Measurements from ENCODE around the gene MEGF11.

DNA sequence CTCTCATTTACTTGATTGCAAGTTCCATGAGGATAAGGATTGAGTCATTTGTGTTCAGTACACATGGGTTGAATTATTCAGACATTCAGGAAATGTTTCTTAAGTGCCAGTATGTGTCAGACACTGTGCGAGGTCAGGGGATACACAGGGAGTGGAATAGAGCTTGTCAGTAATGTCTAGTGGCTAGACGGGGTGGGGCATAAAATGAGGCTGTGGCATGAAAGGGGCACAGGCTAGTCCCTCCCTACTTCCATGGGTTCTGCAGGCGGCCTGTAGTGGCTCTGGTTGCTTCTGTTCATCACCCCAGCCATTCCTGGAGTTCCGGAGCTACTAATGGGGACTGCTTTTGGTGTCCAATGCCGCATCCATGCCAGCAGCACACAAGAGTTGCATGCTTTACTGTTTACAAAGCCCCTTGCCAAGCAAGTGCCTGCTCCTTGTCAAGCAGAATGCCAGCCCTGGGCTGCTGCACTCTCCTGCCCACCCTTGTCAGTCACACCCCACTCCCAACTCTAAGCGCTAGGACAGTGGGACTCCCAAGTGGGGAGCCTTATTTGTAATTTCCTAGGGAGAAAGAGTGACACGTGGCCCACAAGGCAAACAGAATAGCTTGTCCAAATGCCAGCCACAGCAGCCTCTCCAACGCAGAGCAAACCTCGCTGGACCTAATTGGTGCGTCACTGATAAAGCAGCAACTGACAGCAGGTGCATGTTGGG, 313.5 kb downstream of the MEGF11 start:
- TF ChIP-seq, protein P1, sequence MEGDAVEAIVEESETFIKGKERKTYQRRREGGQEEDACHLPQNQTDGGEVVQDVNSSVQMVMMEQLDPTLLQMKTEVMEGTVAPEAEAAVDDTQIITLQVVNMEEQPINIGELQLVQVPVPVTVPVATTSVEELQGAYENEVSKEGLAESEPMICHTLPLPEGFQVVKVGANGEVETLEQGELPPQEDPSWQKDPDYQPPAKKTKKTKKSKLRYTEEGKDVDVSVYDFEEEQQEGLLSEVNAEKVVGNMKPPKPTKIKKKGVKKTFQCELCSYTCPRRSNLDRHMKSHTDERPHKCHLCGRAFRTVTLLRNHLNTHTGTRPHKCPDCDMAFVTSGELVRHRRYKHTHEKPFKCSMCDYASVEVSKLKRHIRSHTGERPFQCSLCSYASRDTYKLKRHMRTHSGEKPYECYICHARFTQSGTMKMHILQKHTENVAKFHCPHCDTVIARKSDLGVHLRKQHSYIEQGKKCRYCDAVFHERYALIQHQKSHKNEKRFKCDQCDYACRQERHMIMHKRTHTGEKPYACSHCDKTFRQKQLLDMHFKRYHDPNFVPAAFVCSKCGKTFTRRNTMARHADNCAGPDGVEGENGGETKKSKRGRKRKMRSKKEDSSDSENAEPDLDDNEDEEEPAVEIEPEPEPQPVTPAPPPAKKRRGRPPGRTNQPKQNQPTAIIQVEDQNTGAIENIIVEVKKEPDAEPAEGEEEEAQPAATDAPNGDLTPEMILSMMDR (IDR thresholded peaks at IDR 0.05), result no peak
- no peak for TF ChIP-seq POLR2A (IDR thresholded peaks at IDR 0.05)
- TF ChIP-seq POLR2AphosphoS5 (IDR thresholded peaks at IDR 0.05), result no peak

Measured in breast epithelium (tissue), 3 donors.